ENCODE data around the gene TRAPPC1.

The TRAPPC1 gene

DNA sequence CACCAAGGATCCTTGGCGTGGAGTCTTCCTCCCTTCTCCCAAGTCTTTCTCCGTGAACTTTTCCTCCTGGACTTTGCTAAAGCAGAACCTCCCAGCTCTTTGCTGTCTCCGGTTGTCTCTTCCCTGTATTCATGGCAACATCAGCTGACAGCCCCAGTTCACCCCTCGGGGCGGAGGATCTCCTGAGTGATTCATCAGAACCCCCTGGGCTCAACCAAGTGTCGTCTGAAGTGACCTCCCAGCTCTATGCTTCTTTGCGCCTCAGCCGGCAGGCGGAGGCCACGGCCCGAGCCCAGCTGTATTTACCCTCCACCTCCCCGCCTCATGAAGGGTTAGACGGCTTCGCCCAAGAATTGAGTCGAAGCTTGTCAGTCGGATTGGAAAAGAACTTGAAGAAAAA is 1.2 kb upstream of the TRAPPC1 start:
- no peaks in the 10 kb centered on the region for H3K36me3 ChIP-seq

DNA sequence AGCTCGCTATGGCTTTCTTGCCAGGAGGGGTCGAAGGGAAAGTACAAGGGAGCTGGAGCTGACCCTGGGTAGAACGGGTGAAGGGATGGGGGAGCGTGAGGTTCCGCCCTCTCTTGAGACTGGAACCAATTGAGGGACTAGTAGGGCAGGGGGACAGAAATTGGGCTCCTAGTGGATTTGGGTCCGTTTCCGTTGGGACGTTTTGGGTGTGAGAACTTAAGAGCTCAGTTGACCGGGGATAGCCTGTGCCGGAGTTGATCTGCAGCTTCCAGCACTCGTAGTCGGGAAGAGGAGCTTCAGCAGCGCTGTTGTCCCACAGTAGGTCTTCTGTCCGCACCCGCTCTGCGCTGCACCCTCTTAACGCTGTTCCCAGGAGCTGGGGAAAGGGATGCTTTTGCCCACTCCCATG is 741 bp upstream of the TRAPPC1 start:
- DNase-seq, result no peak
- Histone ChIP-seq H3K4me1 (no peaks in the 10 kb centered on the region), H3K9me3 (no peaks in the 10 kb centered on the region), H3K36me3 (no peaks in the 10 kb centered on the region), H3K27me3 (no peaks in the 10 kb centered on the region), H3K4me3 (ENCODE audit: low read depth, low read length) (peak overlapping the region; percentile 82)
- TF ChIP-seq, protein P1, sequence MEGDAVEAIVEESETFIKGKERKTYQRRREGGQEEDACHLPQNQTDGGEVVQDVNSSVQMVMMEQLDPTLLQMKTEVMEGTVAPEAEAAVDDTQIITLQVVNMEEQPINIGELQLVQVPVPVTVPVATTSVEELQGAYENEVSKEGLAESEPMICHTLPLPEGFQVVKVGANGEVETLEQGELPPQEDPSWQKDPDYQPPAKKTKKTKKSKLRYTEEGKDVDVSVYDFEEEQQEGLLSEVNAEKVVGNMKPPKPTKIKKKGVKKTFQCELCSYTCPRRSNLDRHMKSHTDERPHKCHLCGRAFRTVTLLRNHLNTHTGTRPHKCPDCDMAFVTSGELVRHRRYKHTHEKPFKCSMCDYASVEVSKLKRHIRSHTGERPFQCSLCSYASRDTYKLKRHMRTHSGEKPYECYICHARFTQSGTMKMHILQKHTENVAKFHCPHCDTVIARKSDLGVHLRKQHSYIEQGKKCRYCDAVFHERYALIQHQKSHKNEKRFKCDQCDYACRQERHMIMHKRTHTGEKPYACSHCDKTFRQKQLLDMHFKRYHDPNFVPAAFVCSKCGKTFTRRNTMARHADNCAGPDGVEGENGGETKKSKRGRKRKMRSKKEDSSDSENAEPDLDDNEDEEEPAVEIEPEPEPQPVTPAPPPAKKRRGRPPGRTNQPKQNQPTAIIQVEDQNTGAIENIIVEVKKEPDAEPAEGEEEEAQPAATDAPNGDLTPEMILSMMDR (IDR thresholded peaks at IDR 0.05; ENCODE audit: low read depth, low read length), result no peak

More for the DNA sequence above, 1.2 kb upstream of the TRAPPC1 start:
- TF ChIP-seq, protein P1 (IDR thresholded peaks at IDR 0.05; ENCODE audit: low read depth, low read length), result no peak
- Histone ChIP-seq H3K4me3 (ENCODE audit: low read depth, low read length) (peak overlapping the region; percentile 82), H3K4me1 (no peaks in the 10 kb centered on the region), H3K9me3 (no peaks in the 10 kb centered on the region), H3K27me3 (no peaks in the 10 kb centered on the region)
- DNase-seq, result peak; percentile 25

DNA sequence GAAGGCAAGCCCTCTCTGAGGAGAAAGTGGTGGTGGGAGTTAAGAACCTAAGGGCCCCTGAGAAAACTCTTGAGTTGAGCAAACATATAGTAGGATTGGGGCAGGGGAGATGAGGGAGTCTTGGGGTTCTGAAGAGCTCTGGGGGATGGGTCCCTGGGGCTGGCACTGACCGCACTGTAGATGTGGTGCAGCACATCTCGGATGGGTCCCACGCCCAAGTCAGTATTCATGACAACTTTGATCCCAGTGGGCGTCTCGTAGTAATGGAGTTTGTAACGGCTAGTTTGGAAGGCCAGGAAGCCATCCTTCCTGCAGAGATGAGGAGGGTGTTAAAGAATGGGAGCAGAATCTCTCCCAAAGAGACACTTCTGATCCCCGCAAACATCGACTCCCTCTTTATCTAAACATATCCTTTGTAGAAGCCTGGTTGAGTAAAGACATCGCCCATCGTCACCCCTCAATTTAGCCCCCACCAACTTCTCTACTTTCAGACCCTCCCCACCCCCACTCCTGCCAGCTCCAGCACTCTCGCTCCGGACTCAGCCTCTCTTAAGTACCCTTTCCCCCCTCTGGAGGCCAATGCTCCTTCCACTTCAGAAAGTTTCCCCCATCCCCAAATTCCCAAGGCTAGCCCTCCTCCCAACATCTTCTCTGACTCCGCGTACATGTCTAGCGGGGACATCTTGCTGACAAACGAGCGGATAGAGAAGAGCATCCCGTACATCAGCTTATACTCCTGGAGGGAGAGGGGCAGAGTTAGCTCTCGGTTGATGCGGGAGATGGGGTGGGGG is 710 bp downstream of the TRAPPC1 start:
- Histone ChIP-seq H3K4me3 (ENCODE audit: low read depth, low read length) (peak overlapping the region; percentile 82), H3K27me3 (no peaks in the 10 kb centered on the region), H3K36me3 (no peaks in the 10 kb centered on the region), H3K4me1 (no peaks in the 10 kb centered on the region), H3K9me3 (no peaks in the 10 kb centered on the region)
- TF ChIP-seq, protein P1 (IDR thresholded peaks at IDR 0.05; ENCODE audit: low read depth, low read length), result no peak
- no peak for DNase-seq

- peak; percentile 77 for DNase-seq
Measured at GRCh38 chr17:7929158-7930023, 2.4 kb downstream of the TRAPPC1 start, which contains the start of gene KCNAB3. Gene KCNAB3, minus strand, starts transcription at chr17:7929856. Its CDS starts 421 bp downstream, at chr17:7929435.

DNA sequence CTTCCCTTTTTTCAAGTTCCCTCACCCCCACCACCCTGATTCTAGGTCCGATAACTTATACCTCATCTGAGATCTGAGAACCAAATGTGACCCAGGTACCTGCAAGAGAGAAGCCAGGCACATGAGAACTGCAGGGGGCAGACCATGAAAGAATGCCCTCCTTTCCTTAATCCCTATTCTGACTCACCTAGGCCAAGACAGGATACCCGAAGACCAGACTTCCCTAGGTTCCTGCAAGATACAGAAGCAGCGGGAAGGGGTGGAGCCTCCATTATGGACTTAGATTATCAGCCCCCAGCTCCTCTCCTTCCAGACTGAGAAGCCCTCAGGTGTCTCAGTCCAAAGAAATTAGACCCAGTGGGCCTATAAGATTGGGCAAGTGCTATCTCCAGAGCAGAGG is 4.2 kb downstream of the TRAPPC1 start:
- DNase-seq, result no peak
- no peaks in the 10 kb centered on the region for H3K36me3 ChIP-seq
- H3K9me3 ChIP-seq, result no peaks in the 10 kb centered on the region
- no peak overlapping the region for H3K4me3 ChIP-seq (ENCODE audit: low read depth, low read length)
- no peaks in the 10 kb centered on the region for H3K27me3 ChIP-seq
- TF ChIP-seq, protein P1 (IDR thresholded peaks at IDR 0.05; ENCODE audit: low read depth, low read length), result no peak
- no peaks in the 10 kb centered on the region for H3K4me1 ChIP-seq

More at GRCh38 chr17:7929158-7930023, 2.4 kb downstream of the TRAPPC1 start, which contains the start of gene KCNAB3:
- Histone ChIP-seq H3K4me1 (no peaks in the 10 kb centered on the region), H3K36me3 (no peaks in the 10 kb centered on the region), H3K4me3 (ENCODE audit: low read depth, low read length) (peak within 1 kb of the TSS; percentile 57), H3K27me3 (no peaks in the 10 kb centered on the region), H3K9me3 (no peaks in the 10 kb centered on the region)
- TF ChIP-seq, protein P1 (IDR thresholded peaks at IDR 0.05; ENCODE audit: low read depth, low read length), result no peak
